MCF 10A (cell line): ENCODE measurements around the gene TCOF1. TPM values are rescaled to one million over a fixed set of nuclear protein-coding genes. Genes with fewer than 3 reads are reported as not detected.

Experiments used
- BruUV-seq: library from RNA; stranded (reverse); fragments of 400-500 nt; replicated peaks from 2 replicates; lab custom pipeline; 2021; lab: Mats Ljungman, UMichigan
- CTCF ChIA-PET: fragments of 300-600 bp; sonication (Branson Sonifier 250); formaldehyde crosslinking; extraction: SDS; loops from one replicate; lab custom pipeline; 2021; ENCODE audit warnings: antibody characterized with exemption, inconsistent platforms; lab: Yijun Ruan, JAX
- POLR2A ChIA-PET: fragments of 300-600, 350-650 bp; sonication (Branson Sonifier 250); formaldehyde crosslinking; extraction: SDS; loops from one replicate; lab custom pipeline; 2020; ENCODE audit warnings: antibody characterized with exemption, inconsistent platforms; lab: Yijun Ruan, JAX
- DNase-seq: peaks from one replicate; pipeline ENCODE4 v3.0.0-alpha.2; 2018; ENCODE audit not compliant: unreplicated experiment
- H3K27ac Mint-ChIP-seq: one replicate; pipeline ENCODE4 v1.8.0; 2022; ENCODE audit warnings: mild to moderate bottlenecking, low read depth, mixed read lengths; ENCODE audit not compliant: unreplicated experiment
- H3K27me3 Mint-ChIP-seq: one replicate; pipeline ENCODE4 v1.8.0; 2022; ENCODE audit warnings: mixed read lengths; ENCODE audit not compliant: insufficient read depth, unreplicated experiment
- H3K36me3 Mint-ChIP-seq: one replicate; pipeline ENCODE4 v1.8.0; 2022; ENCODE audit warnings: mild to moderate bottlenecking, moderate library complexity, mixed read lengths; ENCODE audit not compliant: insufficient read depth, unreplicated experiment
- H3K4me1 Mint-ChIP-seq: one replicate; pipeline ENCODE4 v1.8.0; 2022; ENCODE audit warnings: mixed read lengths; ENCODE audit not compliant: insufficient read depth, unreplicated experiment
- H3K4me3 Mint-ChIP-seq: one replicate; pipeline ENCODE4 v1.8.0; 2022; ENCODE audit warnings: mild to moderate bottlenecking, moderate library complexity, mixed read lengths; ENCODE audit not compliant: unreplicated experiment
- H3K9me3 Mint-ChIP-seq: one replicate; pipeline ENCODE4 v1.8.0; 2022; ENCODE audit warnings: mixed read lengths; ENCODE audit not compliant: unreplicated experiment
- intact Hi-C: fragments of 100-400 bp; cut with micrococcal nuclease; formaldehyde crosslinking; loops from 2 replicates; pipeline ENCODE4 v1.14.1; 2022
- total RNA-seq: library from RNA; stranded (reverse); gene quantifications from 2 replicates; pipeline ENCODE4 v1.2.3, GENCODE V29; 2022
- TF ChIP-seq, protein P1 (sequence below): fragments of 200-600 bp; IDR thresholded peaks from one replicate; pipeline ENCODE4 v1.8.0; 2022; ENCODE audit warnings: antibody characterized with exemption, mild to moderate bottlenecking; ENCODE audit not compliant: unreplicated experiment

Gene TCOF1
- total RNA-seq, 1 experiment from 2014 or later = 83.5 TPM

DNA sequence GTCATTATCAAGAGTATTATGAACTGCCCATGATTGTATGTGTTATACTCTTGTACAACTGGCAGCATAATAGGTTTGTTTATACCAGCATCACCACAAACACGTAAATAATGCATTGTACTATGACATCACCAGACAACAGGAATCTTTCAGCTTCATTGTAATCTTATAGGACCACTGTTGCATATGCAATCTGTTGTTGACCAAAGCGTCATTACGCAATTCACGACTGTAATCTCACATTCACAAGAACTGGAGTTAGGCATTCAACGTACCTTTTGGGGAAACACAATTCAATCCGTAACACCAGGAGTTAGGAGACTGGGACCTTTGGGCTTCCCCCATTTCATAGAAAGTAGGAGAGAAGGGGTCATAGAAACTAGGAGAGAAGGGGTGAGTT lies 34.4 kb upstream of the TCOF1 start:
- BruUV-seq = no TSS peak
- TF ChIP-seq, protein P1, sequence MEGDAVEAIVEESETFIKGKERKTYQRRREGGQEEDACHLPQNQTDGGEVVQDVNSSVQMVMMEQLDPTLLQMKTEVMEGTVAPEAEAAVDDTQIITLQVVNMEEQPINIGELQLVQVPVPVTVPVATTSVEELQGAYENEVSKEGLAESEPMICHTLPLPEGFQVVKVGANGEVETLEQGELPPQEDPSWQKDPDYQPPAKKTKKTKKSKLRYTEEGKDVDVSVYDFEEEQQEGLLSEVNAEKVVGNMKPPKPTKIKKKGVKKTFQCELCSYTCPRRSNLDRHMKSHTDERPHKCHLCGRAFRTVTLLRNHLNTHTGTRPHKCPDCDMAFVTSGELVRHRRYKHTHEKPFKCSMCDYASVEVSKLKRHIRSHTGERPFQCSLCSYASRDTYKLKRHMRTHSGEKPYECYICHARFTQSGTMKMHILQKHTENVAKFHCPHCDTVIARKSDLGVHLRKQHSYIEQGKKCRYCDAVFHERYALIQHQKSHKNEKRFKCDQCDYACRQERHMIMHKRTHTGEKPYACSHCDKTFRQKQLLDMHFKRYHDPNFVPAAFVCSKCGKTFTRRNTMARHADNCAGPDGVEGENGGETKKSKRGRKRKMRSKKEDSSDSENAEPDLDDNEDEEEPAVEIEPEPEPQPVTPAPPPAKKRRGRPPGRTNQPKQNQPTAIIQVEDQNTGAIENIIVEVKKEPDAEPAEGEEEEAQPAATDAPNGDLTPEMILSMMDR = no peak
- H3K27ac Mint-ChIP-seq = peak overlapping the region; percentile 8
- no peak overlapping the region for H3K4me3 Mint-ChIP-seq
- H3K27me3 Mint-ChIP-seq = no peaks in the 10 kb centered on the region
- H3K4me1 Mint-ChIP-seq = peaks cover 36% of the 10 kb centered on the region
- POLR2A ChIA-PET = interaction anchor here (1.2 to 1.7 kb wide), 2 partner anchors 23 to 28 kb away, joined by 3 to 6 read pairs; no protein-coding TSS in a partner anchor
- DNase-seq = no peak
- CTCF ChIA-PET = interaction anchor here (0.6 to 1.4 kb wide), 6 partner anchors 10 to 687 kb away, joined by 3 to 7 read pairs (median 3); no protein-coding TSS in a partner anchor
- H3K36me3 Mint-ChIP-seq = no peaks in the 10 kb centered on the region
- intact Hi-C loops = no loop called here
- no peaks in the 10 kb centered on the region for H3K9me3 Mint-ChIP-seq

DNA sequence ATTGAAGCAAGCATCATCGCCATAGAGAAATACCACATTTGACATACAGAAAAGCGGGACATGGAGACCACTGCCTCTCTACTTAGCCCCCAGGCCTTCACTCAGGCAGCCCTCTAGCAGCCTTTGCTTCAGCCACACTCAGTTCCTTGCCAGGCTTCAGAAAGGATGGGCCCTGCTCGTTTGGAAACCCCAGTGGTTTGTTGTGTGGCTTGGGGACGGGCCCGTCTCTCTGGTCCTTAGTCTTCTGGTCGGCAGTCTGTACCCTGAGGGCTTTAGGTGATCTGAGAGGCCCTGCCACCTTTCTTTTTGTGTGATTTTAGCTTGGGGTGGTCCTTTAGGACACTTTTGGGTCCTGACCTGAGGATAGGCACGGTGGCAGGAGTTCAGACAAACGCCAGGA lies 33.7 kb upstream of the TCOF1 start:
- H3K4me1 Mint-ChIP-seq = peaks cover 29% of the 10 kb centered on the region
- H3K36me3 Mint-ChIP-seq = no peaks in the 10 kb centered on the region
- no peak overlapping the region for H3K4me3 Mint-ChIP-seq
- intact Hi-C loops = no loop called here
- no peaks in the 10 kb centered on the region for H3K27me3 Mint-ChIP-seq
- no peak for DNase-seq
- H3K9me3 Mint-ChIP-seq = no peaks in the 10 kb centered on the region
- TF ChIP-seq, protein P1 = no peak
- BruUV-seq = no TSS peak
- no peak overlapping the region for H3K27ac Mint-ChIP-seq
- CTCF ChIA-PET = interaction anchor here (0.9 kb wide), 2 partner anchors 27 to 51 kb away, joined by 3 to 5 read pairs; no protein-coding TSS in a partner anchor
- POLR2A ChIA-PET = interaction anchor here (1.7 kb wide), 1 partner anchor 29 kb away, joined by 6 read pairs; no protein-coding TSS in a partner anchor

DNA sequence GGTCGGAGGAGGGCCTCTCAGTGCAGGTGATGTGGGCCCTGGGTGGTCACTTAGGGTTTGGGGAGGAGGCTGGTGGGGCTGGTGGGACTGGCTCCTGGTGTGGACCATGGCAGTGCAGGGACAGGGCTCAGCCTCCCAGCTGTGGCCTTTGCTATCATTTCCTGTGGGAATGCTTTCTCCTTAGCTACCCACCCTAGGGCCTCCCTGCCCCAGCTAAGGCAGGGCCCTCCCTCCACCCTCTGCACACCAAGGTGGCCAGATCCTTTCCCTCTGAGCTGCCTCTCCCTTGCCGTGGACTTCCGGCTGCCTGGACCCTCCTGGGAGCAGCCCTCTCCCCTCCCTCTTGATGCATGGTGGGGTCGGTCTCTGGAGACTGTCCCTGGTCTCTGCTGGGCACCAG lies 32.1 kb upstream of the TCOF1 start:
- TF ChIP-seq, protein P1 = no peak
- no peaks in the 10 kb centered on the region for H3K36me3 Mint-ChIP-seq
- no peak overlapping the region for H3K27ac Mint-ChIP-seq
- H3K4me1 Mint-ChIP-seq = peaks cover 15% of the 10 kb centered on the region
- no peaks in the 10 kb centered on the region for H3K9me3 Mint-ChIP-seq
- no TSS peak for BruUV-seq
- ChIA-PET CTCF (interaction anchor here (0.5 to 1.5 kb wide), 5 partner anchors 24 to 324 kb away, joined by 3 to 4 read pairs (median 4); no protein-coding TSS in a partner anchor), POLR2A (no interaction called here)
- no peak overlapping the region for H3K4me3 Mint-ChIP-seq
- intact Hi-C loops = no loop called here
- H3K27me3 Mint-ChIP-seq = no peaks in the 10 kb centered on the region
- no peak for DNase-seq

DNA sequence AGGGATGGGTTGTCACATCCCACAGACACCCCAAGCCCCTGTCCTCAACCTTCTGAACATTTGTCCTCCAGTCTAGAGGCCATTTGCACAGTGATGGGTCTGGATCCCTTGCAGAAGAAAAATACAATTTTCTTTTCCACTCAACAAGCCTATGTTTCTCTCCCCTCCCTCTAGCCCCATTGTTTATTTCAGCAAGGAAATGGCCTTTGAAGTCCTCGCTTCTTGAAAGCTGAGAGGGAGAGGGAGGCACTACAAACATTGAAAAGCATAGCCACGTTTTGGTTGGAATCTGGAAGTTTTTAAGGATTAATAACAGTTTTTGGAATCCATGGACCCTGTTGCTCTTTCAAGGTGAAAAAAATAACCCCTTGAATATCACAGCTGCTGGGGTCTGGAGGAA lies 30.8 kb upstream of the TCOF1 start:
- Mint-ChIP-seq H3K4me1 (peaks cover 6% of the 10 kb centered on the region), H3K36me3 (no peaks in the 10 kb centered on the region), H3K27me3 (no peaks in the 10 kb centered on the region), H3K9me3 (no peaks in the 10 kb centered on the region), H3K27ac (no peak overlapping the region), H3K4me3 (no peak overlapping the region)
- DNase-seq = no peak
- no TSS peak for BruUV-seq
- CTCF ChIA-PET = interaction anchor here (0.5 kb wide), 1 partner anchor 70 kb away, joined by 3 read pairs; no protein-coding TSS in a partner anchor
- POLR2A ChIA-PET = interaction anchor here (0.6 to 1.0 kb wide), 2 partner anchors 9 to 21 kb away, joined by 3 to 4 read pairs; no protein-coding TSS in a partner anchor
- TF ChIP-seq, protein P1 = no peak
- intact Hi-C loops = no loop called here
